BE2C (cell line): ENCODE data around the gene RASA3.

Experiments used
- DNase-seq: peaks from one replicate; pipeline ENCODE4 v3.0.0-alpha.2; 2020
- H3K27me3 ChIP-seq: fragments of 250-450 bp; sonication (Bioruptor Pico); 2 replicates; pipeline ENCODE4 v1.5.1; 2020; ENCODE audit warnings: mild to moderate bottlenecking
- H3K36me3 ChIP-seq: fragments of 250-450 bp; sonication (Bioruptor Pico); 2 replicates; pipeline ENCODE4 v1.5.1; 2020; ENCODE audit warnings: mild to moderate bottlenecking
- H3K4me1 ChIP-seq: fragments of 250-450 bp; sonication (Bioruptor Pico); 2 replicates; pipeline ENCODE4 v1.5.1; 2020
- H3K4me3 ChIP-seq: 2 replicates; pipeline ENCODE4 v1.5.1; 2011; ENCODE audit warnings: low read depth, low read length
- H3K9me3 ChIP-seq: fragments of 250-450 bp; sonication (Bioruptor Pico); 2 replicates; pipeline ENCODE4 v1.5.1; 2020
- CTCF ChIP-seq: IDR thresholded peaks from 2 replicates; pipeline ENCODE4 v1.5.1; 2012; ENCODE audit warnings: mild to moderate bottlenecking, low read depth, low read length

RASA3 gene

GRCh38 chr13:114047358-114047881, 85.0 kb downstream of the RASA3 start:
- no peak for DNase-seq
- no peak for TF ChIP-seq CTCF
- peaks cover 13% of the 10 kb centered on the region for H3K36me3 ChIP-seq
- no peaks in the 10 kb centered on the region for H3K27me3 ChIP-seq
- H3K4me1 ChIP-seq, result peaks cover 6% of the 10 kb centered on the region
- no peaks in the 10 kb centered on the region for H3K9me3 ChIP-seq
- no peak overlapping the region for H3K4me3 ChIP-seq

GRCh38 chr13:114046431-114046975, 85.9 kb downstream of the RASA3 start:
- Histone ChIP-seq H3K4me1 (peaks cover 6% of the 10 kb centered on the region), H3K4me3 (no peak overlapping the region), H3K36me3 (peaks cover 9% of the 10 kb centered on the region), H3K9me3 (no peaks in the 10 kb centered on the region), H3K27me3 (no peaks in the 10 kb centered on the region)
- TF ChIP-seq CTCF, result no peak
- DNase-seq, result no peak

GRCh38 chr13:114045113-114045735, 87.2 kb downstream of the RASA3 start:
- Histone ChIP-seq H3K4me3 (no peak overlapping the region), H3K9me3 (no peaks in the 10 kb centered on the region), H3K4me1 (peaks cover 6% of the 10 kb centered on the region), H3K36me3 (peaks cover 12% of the 10 kb centered on the region), H3K27me3 (no peaks in the 10 kb centered on the region)
- DNase-seq, result no peak
- TF ChIP-seq CTCF, result no peak

GRCh38 chr13:114044486-114044885, 87.9 kb downstream of the RASA3 start:
- no peak for TF ChIP-seq CTCF
- Histone ChIP-seq H3K4me3 (no peak overlapping the region), H3K4me1 (peaks cover 6% of the 10 kb centered on the region), H3K36me3 (peaks cover 12% of the 10 kb centered on the region), H3K9me3 (no peaks in the 10 kb centered on the region), H3K27me3 (no peaks in the 10 kb centered on the region)
- no peak for DNase-seq

GRCh38 chr13:114043421-114044053, 88.9 kb downstream of the RASA3 start:
- no peaks in the 10 kb centered on the region for H3K27me3 ChIP-seq
- peak; percentile 81 for DNase-seq
- peaks cover 12% of the 10 kb centered on the region for H3K36me3 ChIP-seq
- H3K4me1 ChIP-seq, result peaks cover 6% of the 10 kb centered on the region
- no peak overlapping the region for H3K4me3 ChIP-seq
- no peak for TF ChIP-seq CTCF
- H3K9me3 ChIP-seq, result no peaks in the 10 kb centered on the region
